Adrenal gland (tissue), 5 donors: ENCODE measurements around the gene ITGA11.

ENCODE experiments used
- CTCF ChIP-seq, 6 experiments: fragments of 450-650 bp in 4 of 6; fragments of 200-600 bp in 2 of 6; sonication (generic) in 1 of 6; IDR thresholded peaks; 1 replicate in 5 of 6; 2 replicates in 1 of 6; pipeline versions ENCODE4 v1.5.1 to v1.8.0; 2016 to 2021; ENCODE audit warnings: antibody characterized with exemption in 6 of 6, mild to moderate bottlenecking in 2 of 6, moderate library complexity in 1 of 6
- POLR2A ChIP-seq, 2 donors: fragments of 450-650 bp; IDR thresholded peaks; one replicate each; pipeline ENCODE4 v1.6.1; 2017; ENCODE audit warnings: antibody characterized with exemption in 2 of 2, mild to moderate bottlenecking in 2 of 2, moderate library complexity in 1 of 2
- donor health status: DM: no; HTN: no; CAD: no.

- TF ChIP-seq CTCF (IDR thresholded peaks at IDR 0.05): no peak
- TF ChIP-seq POLR2A (IDR thresholded peaks at IDR 0.05): no peak
Measured at GRCh38 chr15:68391121-68391520, 40.8 kb downstream of the ITGA11 start.
